Astrocyte (in vitro differentiated cells and primary cell): ENCODE results near the gene C2CD5.

Experiments used
- EZH2 ChIP-seq: IDR thresholded peaks from 2 replicates; pipeline ENCODE4 v1.6.1; 2012; ENCODE audit warnings: mild to moderate bottlenecking, low read length, inconsistent platforms; ENCODE audit not compliant: insufficient read depth
- TF ChIP-seq, protein P1 (sequence below): IDR thresholded peaks from 2 replicates; pipeline ENCODE4 v1.5.1; 2011; ENCODE audit warnings: low read depth, mild to moderate bottlenecking, inconsistent platforms, low read length, moderate library complexity; ENCODE audit not compliant: insufficient read depth

DNA sequence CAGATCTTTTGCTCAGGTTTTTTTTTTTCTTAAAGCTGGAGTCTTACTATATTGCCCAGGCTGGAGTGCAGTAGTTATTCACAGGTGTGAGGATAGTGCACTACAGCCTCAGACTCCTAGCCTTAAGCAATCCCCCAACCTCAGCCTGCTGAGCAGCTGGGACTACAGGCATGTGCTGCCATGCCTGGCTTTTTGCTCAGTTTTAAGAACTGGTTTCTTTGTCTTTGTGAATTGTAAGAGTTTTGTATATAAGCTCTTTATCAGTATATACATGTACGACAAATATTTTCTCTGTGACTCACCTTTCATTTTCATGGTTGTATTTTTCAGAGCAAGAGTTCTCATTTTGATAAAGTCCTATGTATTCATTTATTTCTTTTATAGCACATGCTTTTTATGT, 33.3 kb upstream of the C2CD5 start:
- TF ChIP-seq, protein P1, sequence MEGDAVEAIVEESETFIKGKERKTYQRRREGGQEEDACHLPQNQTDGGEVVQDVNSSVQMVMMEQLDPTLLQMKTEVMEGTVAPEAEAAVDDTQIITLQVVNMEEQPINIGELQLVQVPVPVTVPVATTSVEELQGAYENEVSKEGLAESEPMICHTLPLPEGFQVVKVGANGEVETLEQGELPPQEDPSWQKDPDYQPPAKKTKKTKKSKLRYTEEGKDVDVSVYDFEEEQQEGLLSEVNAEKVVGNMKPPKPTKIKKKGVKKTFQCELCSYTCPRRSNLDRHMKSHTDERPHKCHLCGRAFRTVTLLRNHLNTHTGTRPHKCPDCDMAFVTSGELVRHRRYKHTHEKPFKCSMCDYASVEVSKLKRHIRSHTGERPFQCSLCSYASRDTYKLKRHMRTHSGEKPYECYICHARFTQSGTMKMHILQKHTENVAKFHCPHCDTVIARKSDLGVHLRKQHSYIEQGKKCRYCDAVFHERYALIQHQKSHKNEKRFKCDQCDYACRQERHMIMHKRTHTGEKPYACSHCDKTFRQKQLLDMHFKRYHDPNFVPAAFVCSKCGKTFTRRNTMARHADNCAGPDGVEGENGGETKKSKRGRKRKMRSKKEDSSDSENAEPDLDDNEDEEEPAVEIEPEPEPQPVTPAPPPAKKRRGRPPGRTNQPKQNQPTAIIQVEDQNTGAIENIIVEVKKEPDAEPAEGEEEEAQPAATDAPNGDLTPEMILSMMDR = no peak
- no peak for TF ChIP-seq EZH2
